Measurements from ENCODE around the gene C1QTNF6. TPM values are rescaled to one million over a fixed set of nuclear protein-coding genes. Genes with fewer than 3 reads are reported as not detected.

C1QTNF6 gene
- total and polyA plus RNA-seq, 2 experiments from 2014 or later, result 23.6 to 29.7 TPM

DNA sequence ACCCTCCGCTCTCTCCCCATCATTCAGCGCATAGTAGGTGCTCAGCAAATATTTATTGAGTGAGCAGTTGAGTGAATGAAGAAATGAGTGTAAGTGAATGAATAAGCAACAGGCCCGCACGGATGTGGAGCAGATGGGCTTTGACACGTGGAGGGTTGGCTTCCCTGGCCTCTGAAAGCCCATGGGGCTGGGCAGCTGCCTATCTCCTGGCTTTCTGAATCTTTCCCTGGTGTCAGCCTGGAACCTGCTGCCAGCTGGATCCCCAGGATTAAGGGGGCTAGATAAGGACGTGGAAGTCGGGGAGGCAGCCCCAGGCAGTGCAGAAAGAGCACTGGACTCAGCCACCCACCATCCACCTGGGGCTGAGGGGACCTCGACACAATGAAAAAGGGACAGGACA is 50.9 kb downstream of the C1QTNF6 start:
- no peaks in the 10 kb centered on the region for H3K4me1 ChIP-seq (ENCODE audit: insufficient read depth)
- H3K4me2 ChIP-seq, result no peak overlapping the region
- H2AFZ ChIP-seq, result no peak overlapping the region
- H3K36me3 ChIP-seq (replicated peaks; ENCODE audit: insufficient read depth, low read depth), result no peaks in the 10 kb centered on the region
- 75% methylated on average over 8 of the region's 8 CpGs for WGBS (ENCODE audit: low lambda C conversion rate, missing lambda C conversion rate)
- TF ChIP-seq EZH2phosphoT487 (IDR thresholded peaks at IDR 0.05; ENCODE audit: low read depth, severe bottlenecking, unreplicated experiment), result no peak
- TF ChIP-seq, protein P1, sequence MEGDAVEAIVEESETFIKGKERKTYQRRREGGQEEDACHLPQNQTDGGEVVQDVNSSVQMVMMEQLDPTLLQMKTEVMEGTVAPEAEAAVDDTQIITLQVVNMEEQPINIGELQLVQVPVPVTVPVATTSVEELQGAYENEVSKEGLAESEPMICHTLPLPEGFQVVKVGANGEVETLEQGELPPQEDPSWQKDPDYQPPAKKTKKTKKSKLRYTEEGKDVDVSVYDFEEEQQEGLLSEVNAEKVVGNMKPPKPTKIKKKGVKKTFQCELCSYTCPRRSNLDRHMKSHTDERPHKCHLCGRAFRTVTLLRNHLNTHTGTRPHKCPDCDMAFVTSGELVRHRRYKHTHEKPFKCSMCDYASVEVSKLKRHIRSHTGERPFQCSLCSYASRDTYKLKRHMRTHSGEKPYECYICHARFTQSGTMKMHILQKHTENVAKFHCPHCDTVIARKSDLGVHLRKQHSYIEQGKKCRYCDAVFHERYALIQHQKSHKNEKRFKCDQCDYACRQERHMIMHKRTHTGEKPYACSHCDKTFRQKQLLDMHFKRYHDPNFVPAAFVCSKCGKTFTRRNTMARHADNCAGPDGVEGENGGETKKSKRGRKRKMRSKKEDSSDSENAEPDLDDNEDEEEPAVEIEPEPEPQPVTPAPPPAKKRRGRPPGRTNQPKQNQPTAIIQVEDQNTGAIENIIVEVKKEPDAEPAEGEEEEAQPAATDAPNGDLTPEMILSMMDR (IDR thresholded peaks at IDR 0.05; ENCODE audit: poor library complexity), result no peak
- no peaks in the 10 kb centered on the region for H3K79me2 ChIP-seq
- H4K20me1 ChIP-seq (ENCODE audit: insufficient read depth, poor library complexity, severe bottlenecking), result no peaks in the 10 kb centered on the region
- no peak overlapping the region for H3K27ac ChIP-seq
- H3K9me2 ChIP-seq (replicated peaks; ENCODE audit: insufficient read depth), result no peaks in the 10 kb centered on the region
- DNase-seq (ENCODE audit: low spot score), result no peak
- H3K9me3 ChIP-seq (ENCODE audit: low read depth), result no peaks in the 10 kb centered on the region
- H3K4me3 ChIP-seq, result no peak overlapping the region
- no peaks in the 10 kb centered on the region for H3K27me3 ChIP-seq

DNA sequence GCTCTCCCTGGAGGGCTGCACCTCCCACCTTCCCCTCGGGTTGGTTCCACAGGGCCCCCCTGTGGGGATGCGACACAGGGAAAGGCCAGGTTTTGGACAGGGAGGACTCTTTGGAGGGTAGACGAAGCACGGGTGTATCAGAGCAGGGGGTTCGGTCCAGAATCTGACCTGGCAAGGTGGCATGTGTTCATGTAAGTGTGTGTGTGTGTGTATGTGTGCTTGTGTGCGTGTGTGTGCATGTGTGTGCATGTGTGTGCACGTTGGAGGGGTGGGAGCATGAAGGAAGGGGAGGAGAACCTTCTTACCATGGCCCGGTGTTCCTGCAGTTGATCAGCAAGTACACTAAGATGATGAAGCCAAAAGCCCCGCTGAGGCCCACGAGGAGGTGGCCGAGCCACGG is 53.0 kb downstream of the C1QTNF6 start:
- Histone ChIP-seq H3K27ac (no peak overlapping the region), H3K36me3 (replicated peaks; ENCODE audit: insufficient read depth, low read depth) (no peaks in the 10 kb centered on the region), H2AFZ (no peak overlapping the region), H3K4me1 (ENCODE audit: insufficient read depth) (no peaks in the 10 kb centered on the region), H3K4me2 (no peak overlapping the region), H3K27me3 (no peaks in the 10 kb centered on the region), H3K4me3 (no peak overlapping the region), H3K9me2 (replicated peaks; ENCODE audit: insufficient read depth) (no peaks in the 10 kb centered on the region), H3K79me2 (no peaks in the 10 kb centered on the region), H3K9me3 (ENCODE audit: low read depth) (no peaks in the 10 kb centered on the region), H4K20me1 (ENCODE audit: insufficient read depth, poor library complexity, severe bottlenecking) (no peaks in the 10 kb centered on the region)
- TF ChIP-seq EZH2phosphoT487 (IDR thresholded peaks at IDR 0.05; ENCODE audit: low read depth, severe bottlenecking, unreplicated experiment), result no peak
- TF ChIP-seq EZH2 (IDR thresholded peaks at IDR 0.05; ENCODE audit: borderline replicate concordance), result no peak
- TF ChIP-seq, protein P1 (IDR thresholded peaks at IDR 0.05; ENCODE audit: poor library complexity), result no peak
- no peak for DNase-seq (ENCODE audit: low spot score)
- 89% methylated on average over 12 of the region's 12 CpGs for WGBS (ENCODE audit: low lambda C conversion rate, missing lambda C conversion rate)

DNA sequence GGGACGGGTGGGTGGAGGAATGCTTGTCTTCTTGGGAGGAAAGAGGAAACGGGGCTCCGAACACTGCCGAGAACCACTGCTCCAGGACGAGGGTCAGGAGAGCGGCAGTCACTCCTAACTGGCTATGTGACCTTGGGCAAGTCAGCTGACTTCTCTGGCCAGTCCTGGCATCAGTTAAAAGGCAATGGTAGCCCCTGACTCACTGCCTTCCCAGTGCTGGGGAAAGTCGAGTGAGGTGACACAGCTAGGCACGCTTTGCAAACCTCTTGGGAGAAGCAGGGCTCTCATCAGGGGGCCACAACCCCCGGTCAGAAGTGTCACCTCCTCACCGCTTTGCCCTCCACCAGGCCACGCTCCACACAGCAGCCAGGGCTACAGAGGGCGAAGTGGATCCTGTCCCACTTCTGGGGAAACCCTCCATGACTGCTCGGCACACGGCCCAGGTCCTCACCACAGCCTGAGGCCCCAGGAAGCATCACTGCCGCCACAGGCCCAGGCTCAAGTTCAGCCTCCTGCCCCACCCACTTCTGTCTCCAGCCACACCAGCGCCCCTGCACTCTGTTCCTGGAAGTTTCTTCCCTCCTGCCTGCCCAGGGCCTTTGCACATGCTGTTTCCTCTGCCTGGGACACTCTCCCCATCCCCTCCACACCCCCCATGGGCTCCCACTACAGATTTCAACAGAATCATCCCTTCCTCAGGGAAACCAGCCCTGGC is 54.6 kb downstream of the C1QTNF6 start:
- Histone ChIP-seq H3K4me2 (no peak overlapping the region), H3K27ac (no peak overlapping the region), H3K9me2 (replicated peaks; ENCODE audit: insufficient read depth) (no peaks in the 10 kb centered on the region), H4K20me1 (ENCODE audit: insufficient read depth, poor library complexity, severe bottlenecking) (no peaks in the 10 kb centered on the region), H2AFZ (no peak overlapping the region), H3K36me3 (replicated peaks; ENCODE audit: insufficient read depth, low read depth) (no peaks in the 10 kb centered on the region), H3K27me3 (no peaks in the 10 kb centered on the region), H3K79me2 (no peaks in the 10 kb centered on the region), H3K4me3 (no peak overlapping the region), H3K9me3 (ENCODE audit: low read depth) (no peaks in the 10 kb centered on the region), H3K4me1 (ENCODE audit: insufficient read depth) (no peaks in the 10 kb centered on the region)
- no peak for TF ChIP-seq EZH2 (IDR thresholded peaks at IDR 0.05; ENCODE audit: borderline replicate concordance)
- TF ChIP-seq EZH2phosphoT487 (IDR thresholded peaks at IDR 0.05; ENCODE audit: low read depth, severe bottlenecking, unreplicated experiment), result no peak
- TF ChIP-seq, protein P1 (IDR thresholded peaks at IDR 0.05; ENCODE audit: poor library complexity), result no peak
- no peak for DNase-seq (ENCODE audit: low spot score)
- WGBS (ENCODE audit: low lambda C conversion rate, missing lambda C conversion rate), result 83% methylated on average over 15 of the region's 16 CpGs

Data from hepatocyte (in vitro differentiated cells).